Epidermal melanocyte (primary cell): Measurements from ENCODE around the gene SLC12A4.
"Not testable (repeated sequence)": the region's sequence is repeated elsewhere in the genome, so short reads cannot be mapped to it uniquely, and the experiment has no call there.

Experiments
- DNase-seq: peaks from one replicate; pipeline ENCODE4 v3.0.0; 2011; ENCODE audit warnings: low spot score; ENCODE audit not compliant: insufficient read length

Gene SLC12A4

GRCh38 chr16:67928147-67928546 lies 40.3 kb downstream of the SLC12A4 start:
- DNase-seq: no peak

DNA sequence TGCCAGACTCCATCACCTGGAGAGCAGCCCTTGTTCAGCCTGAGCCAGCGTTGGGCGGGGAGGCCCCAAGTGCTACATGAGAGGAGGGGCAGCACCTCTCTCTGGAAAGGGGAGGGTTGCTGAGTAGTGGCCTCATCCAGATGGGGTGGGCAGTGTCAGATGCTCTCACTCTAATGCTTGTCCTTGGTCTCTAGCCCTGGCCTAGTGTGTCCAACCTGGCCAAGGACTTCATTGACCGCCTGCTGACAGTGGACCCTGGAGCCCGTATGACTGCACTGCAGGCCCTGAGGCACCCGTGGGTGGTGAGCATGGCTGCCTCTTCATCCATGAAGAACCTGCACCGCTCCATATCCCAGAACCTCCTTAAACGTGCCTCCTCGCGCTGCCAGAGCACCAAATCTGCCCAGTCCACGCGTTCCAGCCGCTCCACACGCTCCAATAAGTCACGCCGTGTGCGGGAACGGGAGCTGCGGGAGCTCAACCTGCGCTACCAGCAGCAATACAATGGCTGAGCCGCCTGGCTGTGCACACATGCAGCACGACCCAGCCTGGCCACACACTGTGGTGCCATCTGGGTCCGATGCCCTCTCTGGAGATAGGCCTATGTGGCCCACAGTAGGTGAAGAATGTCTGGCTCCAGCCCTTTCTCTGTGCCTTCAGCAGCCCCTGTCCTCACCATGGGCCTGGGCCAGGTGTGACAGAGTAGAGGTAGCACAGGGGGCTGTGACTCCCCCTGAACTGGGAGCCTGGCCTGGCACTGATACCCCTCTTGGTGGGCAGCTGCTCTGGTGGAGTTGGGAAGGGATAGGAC lies 41.1 kb downstream of the SLC12A4 start:
- DNase-seq: no peak

- DNase-seq: no peak
Observed at GRCh38 chr16:67926181-67926750, 42.2 kb downstream of the SLC12A4 start.

GRCh38 chr16:67924140-67924906 lies 44.1 kb downstream of the SLC12A4 start:
- DNase-seq: no peak

DNA sequence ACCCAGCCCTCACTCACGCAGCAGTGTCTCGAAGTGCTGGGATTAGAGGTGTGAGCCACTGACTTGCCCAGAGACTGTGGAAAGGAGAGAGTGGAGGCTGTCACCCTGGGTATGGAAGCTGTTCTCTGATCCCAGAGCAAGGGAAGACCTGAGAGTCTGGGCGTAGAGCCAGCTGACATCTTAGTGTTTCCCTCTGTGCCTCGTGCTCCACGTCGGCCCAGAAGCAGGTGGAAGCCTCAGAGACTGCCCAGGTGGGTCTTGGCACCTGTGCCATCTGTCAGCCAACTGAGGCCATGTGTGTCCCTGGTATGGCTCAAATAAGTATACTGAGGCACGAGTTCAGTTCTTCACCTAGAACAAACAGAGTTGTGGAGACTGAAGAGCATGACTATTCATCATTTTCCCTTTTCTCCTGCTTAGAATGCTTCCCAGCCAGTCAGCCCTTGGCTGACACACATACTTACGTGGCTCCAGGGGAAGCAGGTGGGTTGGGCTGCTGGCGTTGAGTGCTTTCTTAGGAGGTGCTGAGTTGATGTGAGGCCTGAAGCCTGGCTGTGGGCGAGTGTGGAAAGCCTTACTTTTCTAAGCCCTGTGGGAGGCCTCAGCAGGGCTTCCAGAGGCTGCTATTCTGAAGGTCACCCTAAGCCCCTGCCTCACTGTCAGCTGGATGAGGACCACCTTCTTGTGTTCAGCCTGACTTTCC lies 44.9 kb downstream of the SLC12A4 start:
- DNase-seq: no peak

DNA sequence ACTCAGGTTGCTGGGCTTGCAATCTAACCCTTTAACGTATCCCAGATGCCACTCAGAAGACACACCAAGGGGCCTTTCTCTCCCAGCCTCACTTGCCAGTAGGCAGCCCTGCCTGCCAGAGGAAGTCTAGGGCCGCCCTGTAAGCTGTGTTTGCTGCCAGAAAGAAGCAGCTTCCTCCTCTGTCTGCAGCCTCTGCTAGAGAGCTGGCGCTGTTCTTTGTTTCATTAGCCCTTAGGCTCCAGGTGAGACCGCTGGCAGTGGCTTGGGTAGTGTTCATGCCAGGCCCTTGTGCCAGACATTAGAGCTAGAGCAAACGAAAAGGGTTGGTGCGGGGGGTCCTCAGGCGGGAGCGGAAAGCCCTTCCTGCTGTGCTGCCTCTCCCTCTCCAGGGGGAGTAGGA lies 45.7 kb downstream of the SLC12A4 start:
- no peak for DNase-seq

DNA sequence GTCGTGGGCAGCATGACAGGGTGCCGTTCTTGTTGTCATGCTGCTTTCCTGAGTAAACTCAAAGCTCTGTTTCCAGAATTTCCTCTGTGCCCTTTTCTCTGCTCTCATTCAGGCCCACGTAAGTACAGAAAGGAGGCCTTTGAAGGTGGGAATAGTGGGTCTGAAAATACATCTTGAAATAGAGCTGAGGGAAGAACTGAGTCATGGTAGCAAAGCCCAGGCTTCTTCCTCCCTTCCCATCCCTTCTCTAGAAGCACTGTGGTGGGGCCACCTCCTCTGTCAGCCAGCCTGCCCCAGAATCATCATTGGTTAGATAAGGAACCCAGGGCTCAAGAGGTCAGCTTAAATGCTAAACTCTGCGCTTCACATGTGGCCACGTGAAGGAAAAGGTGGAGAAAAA lies 46.2 kb downstream of the SLC12A4 start:
- no peak for DNase-seq

GRCh38 chr16:67919622-67920221 lies 48.7 kb downstream of the SLC12A4 start:
- DNase-seq: no peak

DNA sequence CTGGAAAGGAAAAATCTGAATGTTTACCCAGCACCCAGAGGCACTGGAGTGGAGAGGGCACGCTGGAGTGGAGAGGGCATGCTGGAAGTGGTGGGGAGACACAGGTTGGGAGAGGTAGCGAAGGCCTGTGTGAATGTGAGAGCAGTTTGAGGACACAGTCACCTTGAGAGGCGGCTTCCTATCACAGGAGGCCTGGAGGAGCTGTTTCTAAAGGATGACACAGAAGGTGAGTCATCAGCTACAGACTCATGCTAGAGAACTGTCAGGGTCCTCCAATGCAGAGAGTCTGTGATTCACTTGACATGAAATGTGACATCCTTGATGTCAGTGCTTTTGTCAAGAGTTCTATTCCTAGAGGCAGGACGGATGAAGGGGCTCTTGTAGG lies 50.6 kb downstream of the SLC12A4 start:
- no peak for DNase-seq

- no peak for DNase-seq
Observed at GRCh38 chr16:67917140-67917851, 51.1 kb downstream of the SLC12A4 start.

GRCh38 chr16:67915831-67916723 lies 52.4 kb downstream of the SLC12A4 start:
- DNase-seq: no peak

DNA sequence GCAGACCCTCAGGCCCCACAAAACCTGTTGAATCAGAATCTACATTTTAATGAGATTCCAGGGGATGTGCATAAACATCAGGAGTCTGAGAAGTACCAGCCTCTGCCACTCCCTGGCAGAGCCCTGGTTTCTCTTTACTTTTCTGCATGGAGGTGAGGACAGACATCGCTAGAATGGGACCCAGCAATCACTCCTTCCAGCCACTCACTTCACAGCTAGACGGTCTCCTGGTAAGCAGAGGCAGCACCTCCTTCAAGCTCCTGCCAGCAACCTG lies 53.0 kb downstream of the SLC12A4 start:
- not testable (repeated sequence) for DNase-seq

DNA sequence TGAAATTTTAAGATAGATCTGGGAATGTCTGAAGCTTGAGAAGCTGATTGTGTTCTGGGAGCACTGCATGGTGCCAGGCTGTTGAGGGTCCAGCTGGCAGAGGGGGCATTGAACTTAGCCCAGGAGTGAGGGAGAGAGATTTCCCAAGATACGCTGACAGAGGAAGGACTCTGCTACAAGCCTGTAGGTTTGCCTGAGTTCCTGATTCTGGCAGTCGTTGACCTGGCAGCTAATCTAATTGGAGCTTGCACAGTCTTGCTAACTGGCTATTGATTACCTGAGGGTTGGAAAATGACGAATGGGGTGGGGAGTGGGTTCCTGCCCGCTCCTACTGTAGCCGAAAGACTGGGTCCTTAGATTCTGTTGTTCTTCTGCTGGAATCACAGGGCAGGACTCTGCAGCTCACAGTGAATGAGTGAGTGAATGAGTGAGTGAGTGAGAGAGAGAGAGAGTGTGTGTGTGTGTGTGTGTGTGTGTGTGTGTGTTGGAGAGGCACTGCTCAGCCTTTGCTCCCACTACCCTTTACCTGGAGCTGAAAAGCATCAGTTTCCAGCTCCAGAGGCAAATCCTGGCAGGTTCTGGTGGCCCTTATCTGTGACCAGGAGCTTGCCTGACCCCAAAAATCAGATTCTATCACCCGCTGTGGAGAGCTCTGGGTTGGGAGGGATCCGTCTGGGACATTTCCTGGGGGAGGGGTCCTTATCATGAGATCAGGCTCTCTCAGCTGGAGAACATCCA lies 53.5 kb downstream of the SLC12A4 start:
- DNase-seq: no peak

GRCh38 chr16:67910158-67910557 lies 58.3 kb downstream of the SLC12A4 start:
- no peak for DNase-seq

- no peak for DNase-seq
Observed at GRCh38 chr16:67909056-67909742, 59.2 kb downstream of the SLC12A4 start.

DNA sequence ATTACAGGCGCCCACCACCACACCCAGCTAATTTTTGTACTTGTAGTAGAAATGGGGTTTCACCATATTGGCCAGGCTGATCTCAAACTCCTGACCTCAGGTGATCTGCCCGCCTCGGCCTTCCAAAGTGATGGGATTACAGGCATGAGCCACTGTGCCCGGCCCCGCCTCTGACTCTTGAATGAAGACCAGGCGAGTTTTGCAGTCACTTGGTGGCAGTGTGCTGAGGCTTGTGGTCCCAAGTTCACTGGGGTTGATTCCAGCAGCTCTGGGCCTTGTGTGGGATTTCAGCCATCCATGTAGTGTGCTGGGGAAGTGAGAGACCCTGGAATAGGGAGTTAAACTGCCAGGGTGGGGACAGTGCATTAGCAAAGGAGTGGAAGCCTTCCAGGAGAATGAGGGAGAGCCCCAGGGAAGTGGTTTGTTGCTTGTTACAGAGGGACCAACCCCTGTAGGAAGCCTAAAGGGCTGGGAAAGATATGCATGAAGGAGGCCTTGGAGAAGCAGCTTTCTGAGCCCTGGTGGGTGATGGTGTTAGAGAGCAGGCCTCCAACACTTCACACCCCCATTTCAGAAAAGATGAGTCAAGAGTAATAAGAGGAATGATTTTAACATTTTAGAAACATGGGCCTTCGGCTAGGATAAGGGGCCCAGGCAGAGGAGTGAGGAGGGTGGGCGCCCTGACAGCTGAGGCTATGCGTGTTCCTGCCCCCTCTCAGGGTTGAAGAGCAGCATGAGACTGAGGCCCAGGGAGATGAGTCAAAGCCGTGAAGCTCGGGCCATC lies 60.8 kb downstream of the SLC12A4 start:
- no peak for DNase-seq

DNA sequence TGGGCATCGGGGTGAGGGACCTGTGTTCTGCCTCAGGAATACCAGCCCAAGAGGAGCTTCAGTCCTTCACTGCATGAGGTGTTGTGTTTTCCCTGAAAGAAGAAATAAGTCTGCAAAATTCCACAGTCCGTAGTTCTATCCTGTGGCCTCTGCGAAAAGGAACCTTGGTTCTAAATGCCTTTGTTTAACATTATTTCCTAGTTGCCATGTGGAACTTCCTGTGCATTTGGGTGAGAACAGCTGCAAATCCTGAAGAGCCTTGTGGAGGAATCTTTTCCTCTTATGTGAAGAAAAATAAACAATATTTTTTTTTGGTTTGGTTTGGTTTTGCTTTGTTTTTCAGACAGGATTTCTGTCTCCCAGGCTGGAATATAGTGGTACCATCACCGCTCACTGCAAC lies 65.6 kb downstream of the SLC12A4 start:
- no peak for DNase-seq

DNA sequence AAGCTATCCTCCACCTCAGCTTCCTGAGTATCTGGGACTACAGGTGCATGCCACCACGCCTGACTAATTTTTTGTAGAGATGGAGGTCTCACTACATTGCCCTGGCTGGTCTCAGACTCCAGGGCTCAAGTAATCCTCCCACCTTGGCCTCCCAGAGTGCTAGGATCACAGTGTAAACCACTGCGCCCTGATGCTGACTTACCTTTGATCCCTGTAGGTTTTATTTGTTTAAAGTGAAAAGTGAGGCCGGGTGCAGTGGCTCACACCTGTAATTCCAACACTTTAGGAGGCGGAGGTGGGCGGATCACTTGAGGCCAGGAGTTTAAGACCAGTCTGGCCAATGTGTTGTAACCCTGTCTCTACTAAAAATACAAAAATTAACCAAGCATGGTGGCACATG lies 66.7 kb downstream of the SLC12A4 start:
- DNase-seq: no peak
